K562 (cell line): ENCODE results near the gene PPARD. TPM values are rescaled to one million over a fixed set of nuclear protein-coding genes. Genes with fewer than 3 reads are reported as not detected.

Experiments used
- AFF1 ChIP-seq, 2 experiments: fragments of 450-650 bp; IDR thresholded peaks; 2 replicates each; pipeline ENCODE4 v1.6.1; 2018; ENCODE audit warnings: mild to moderate bottlenecking in 2 of 2, low read depth in 1 of 2; ENCODE audit not compliant: partially characterized antibody in 2 of 2
- E2F5 ChIP-seq: sonication (generic); formaldehyde crosslinking; IDR thresholded peaks from 2 replicates; pipeline ENCODE4 v1.8.0; 2022; ENCODE audit warnings: mild to moderate bottlenecking, missing genetic modification reagents
- E4F1 ChIP-seq: fragments of 250-450 bp; sonication (Bioruptor Pico); IDR thresholded peaks from 2 replicates; pipeline ENCODE4 v1.5.0; 2021; ENCODE audit warnings: mild to moderate bottlenecking, borderline replicate concordance
- FIP1L1 ChIP-seq: fragments of 200-400 bp; formaldehyde crosslinking; IDR thresholded peaks from 2 replicates; pipeline ENCODE4 v1.6.1; 2018; ENCODE audit warnings: mild to moderate bottlenecking, low read depth, low read length; ENCODE audit not compliant: poor library complexity, severe bottlenecking
- NBN ChIP-seq: fragments of 450-650 bp; IDR thresholded peaks from 2 replicates; pipeline ENCODE4 v1.6.1; 2016; ENCODE audit warnings: low read depth, mild to moderate bottlenecking
- NKRF ChIP-seq: fragments of 450-650 bp; IDR thresholded peaks from 2 replicates; pipeline ENCODE4 v1.6.1; 2016; ENCODE audit warnings: borderline replicate concordance
- SLC30A9 ChIP-seq: fragments of 250-450 bp; sonication (Bioruptor Pico); IDR thresholded peaks from 2 replicates; pipeline ENCODE4 v1.8.0; 2022; ENCODE audit warnings: mild to moderate bottlenecking, moderate library complexity
- ZMIZ1 ChIP-seq, 2 experiments: fragments of 150-350 bp in 1 of 2; IDR thresholded peaks; 2 replicates each; pipeline ENCODE4 v1.6.1; 2012 to 2016; ENCODE audit warnings: low read depth in 2 of 2, low read length in 2 of 2, mild to moderate bottlenecking in 1 of 2, moderate library complexity in 1 of 2
- ZNF830 ChIP-seq: fragments of 250-450 bp; sonication (Bioruptor Pico); IDR thresholded peaks from 2 replicates; pipeline ENCODE4 v1.5.0; 2021; ENCODE audit warnings: mild to moderate bottlenecking
- polyA plus RNA-seq, 8 experiments: library from polyadenylated mRNA; depleted of rRNA in 4 of 8; stranded (reverse) in 5 of 8; unstranded in 3 of 8; fragments of >200 nt; fragmentation: Nextera tagmentation in 2 of 8; fragmentation: Illumina TruSeq in 1 of 8; extraction: Ambion mirVana in 2 of 8; extraction: Trizol in 1 of 8; gene quantifications; 2 replicates each; pipeline versions ENCODE4 v1.2.1 to v1.2.3, GENCODE V29; 2011 to 2014; ENCODE audit warnings: inconsistent platforms in 1 of 8, missing spikeins in 1 of 8
- total RNA-seq, 7 experiments: library from RNA; depleted of rRNA in 6 of 7; stranded (reverse); fragments of >200 nt in 6 of 7; fragmentation: Illumina TruSeq in 2 of 7; extraction: Trizol in 2 of 7; gene quantifications; 2 replicates each; pipeline versions ENCODE4 v1.2.1 to v1.2.3, GENCODE V29; 2011 to 2021; ENCODE audit warnings: low replicate concordance in 1 of 7

Gene PPARD
- total and polyA plus RNA-seq, 9 of the 15 experiments (the other 6 are each of a cell fraction or from before 2014, with no cell fraction given) = 0.14 to 13.2 (median 3.8) TPM

- TF ChIP-seq AFF1 (IDR thresholded peaks at IDR 0.05; ENCODE audit: low read depth in 1 of 2, partially characterized antibody in 2 of 2) (peak; percentile 19 to 84), E2F5 (CRISPR knock-in tag) (peak; percentile 71), NBN (peak; percentile 13; the same call in 1 of the 2 replicates), NKRF (peak; percentile 96), E4F1 (no peak), ZNF830 (CRISPR knock-in tag) (peak; percentile 94; the same call in 1 of the 2 replicates), FIP1L1 (peak; percentile 82), ZMIZ1 (IDR thresholded peaks at IDR 0.05; ENCODE audit: low read depth in 2 of 2, low read length in 2 of 2) (peak in 1 of 2 experiments; percentile 77; a peak in 1 of 4 replicates), SLC30A9 (CRISPR knock-in tag) (no peak)
These were observed 126.0 kb downstream of the PPARD start, which contains the start of gene RPL10A (continued) for GRCh38 chr6:35468181-35468979.
